ENCODE data around the gene CNOT11.

DNA sequence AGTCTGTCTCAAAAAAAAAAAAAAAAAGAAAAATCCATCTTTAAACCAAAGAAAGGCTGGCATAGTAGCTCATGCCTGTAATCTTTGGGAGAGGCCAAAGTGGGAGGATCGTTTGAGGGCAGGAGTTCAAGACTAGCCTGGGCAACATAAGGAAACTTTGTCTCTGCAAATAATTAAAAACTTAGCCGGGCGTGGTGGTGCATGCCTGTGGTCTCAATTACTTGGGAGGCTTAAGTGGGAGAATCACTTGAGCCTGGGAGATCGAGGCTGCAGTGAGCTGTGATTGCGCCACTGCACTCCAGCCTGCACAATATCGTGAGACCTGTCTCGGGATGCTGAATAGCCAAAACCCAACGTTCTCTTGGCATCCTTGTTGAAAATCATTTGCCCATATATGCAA, 6.1 kb downstream of the CNOT11 start:
- TF ChIP-seq POLR2A (IDR thresholded peaks at IDR 0.05) = no peak
- no peak for TF ChIP-seq CTCF (IDR thresholded peaks at IDR 0.05)

All from right lobe of liver (tissue), 4 donors.